ENCODE results near the gene DOC2A.

Gene DOC2A

DNA sequence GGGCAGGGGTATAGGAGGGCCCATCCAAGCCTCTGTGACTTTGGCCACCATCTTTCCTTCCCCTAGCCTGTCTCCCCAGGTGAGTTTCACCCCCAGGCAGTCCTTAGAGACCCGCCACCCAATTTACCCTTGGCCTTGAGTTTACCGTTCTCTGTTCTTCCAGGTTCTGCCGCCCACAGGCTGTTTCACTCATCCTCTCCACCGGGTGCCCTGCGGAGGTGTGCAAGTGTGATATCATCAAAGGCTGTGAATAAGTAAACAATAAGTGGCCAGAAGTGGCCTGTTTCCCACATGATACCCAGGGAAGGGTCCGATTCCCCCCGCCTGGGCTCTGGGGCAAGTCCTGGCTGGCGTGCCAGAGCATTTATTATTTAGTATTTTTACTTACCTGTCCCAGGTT lies 35.4 kb upstream of the DOC2A start (continued):
- peak; percentile 69 for TF ChIP-seq ZFHX2 (tag by site-specific recombination; conservative IDR thresholded peaks at IDR 0.05)
- TF ChIP-seq, protein P1, sequence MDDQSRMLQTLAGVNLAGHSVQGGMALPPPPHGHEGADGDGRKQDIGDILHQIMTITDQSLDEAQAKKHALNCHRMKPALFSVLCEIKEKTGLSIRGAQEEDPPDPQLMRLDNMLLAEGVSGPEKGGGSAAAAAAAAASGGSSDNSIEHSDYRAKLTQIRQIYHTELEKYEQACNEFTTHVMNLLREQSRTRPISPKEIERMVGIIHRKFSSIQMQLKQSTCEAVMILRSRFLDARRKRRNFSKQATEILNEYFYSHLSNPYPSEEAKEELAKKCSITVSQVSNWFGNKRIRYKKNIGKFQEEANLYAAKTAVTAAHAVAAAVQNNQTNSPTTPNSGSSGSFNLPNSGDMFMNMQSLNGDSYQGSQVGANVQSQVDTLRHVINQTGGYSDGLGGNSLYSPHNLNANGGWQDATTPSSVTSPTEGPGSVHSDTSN (CRISPR knock-in tag; IDR thresholded peaks at IDR 0.05): no peak
- TF ChIP-seq, protein P2, sequence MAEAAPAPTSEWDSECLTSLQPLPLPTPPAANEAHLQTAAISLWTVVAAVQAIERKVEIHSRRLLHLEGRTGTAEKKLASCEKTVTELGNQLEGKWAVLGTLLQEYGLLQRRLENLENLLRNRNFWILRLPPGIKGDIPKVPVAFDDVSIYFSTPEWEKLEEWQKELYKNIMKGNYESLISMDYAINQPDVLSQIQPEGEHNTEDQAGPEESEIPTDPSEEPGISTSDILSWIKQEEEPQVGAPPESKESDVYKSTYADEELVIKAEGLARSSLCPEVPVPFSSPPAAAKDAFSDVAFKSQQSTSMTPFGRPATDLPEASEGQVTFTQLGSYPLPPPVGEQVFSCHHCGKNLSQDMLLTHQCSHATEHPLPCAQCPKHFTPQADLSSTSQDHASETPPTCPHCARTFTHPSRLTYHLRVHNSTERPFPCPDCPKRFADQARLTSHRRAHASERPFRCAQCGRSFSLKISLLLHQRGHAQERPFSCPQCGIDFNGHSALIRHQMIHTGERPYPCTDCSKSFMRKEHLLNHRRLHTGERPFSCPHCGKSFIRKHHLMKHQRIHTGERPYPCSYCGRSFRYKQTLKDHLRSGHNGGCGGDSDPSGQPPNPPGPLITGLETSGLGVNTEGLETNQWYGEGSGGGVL (tag by site-specific recombination; IDR thresholded peaks at IDR 0.05): no peak
- TF ChIP-seq EGR2 (tag by site-specific recombination; IDR thresholded peaks at IDR 0.05; ENCODE audit: low read depth): peak; percentile 72; the same call in 1 of the 2 replicates
- TF ChIP-seq PRDM4 (tag by site-specific recombination; IDR thresholded peaks at IDR 0.05): no peak
- TF ChIP-seq ZFP69B (tag by site-specific recombination; IDR thresholded peaks at IDR 0.05): no peak
- no peak for TF ChIP-seq GLI4 (tag by site-specific recombination; IDR thresholded peaks at IDR 0.05)
- no peak for TF ChIP-seq ZNF140 (tag by site-specific recombination; IDR thresholded peaks at IDR 0.05)

DNA sequence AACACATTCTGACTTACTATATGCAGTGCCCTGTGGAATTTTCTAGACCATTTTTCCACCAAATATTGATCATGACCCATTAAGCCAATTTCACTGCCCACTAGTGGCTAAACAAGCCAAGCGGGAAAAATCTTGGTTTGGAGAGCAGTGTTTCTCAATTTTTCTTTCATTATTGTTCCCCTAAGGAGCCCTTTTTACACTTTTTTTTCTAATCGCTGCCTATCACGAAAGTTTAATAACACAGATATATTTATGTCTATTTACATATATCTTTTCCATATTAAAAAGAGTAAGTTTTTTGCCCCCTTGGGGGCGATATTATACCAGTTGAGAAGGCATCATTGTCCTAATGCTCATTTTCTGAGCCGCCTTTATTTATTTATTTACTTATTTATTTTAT lies 31.0 kb upstream of the DOC2A start:
- no peak overlapping the region for H3K4me3 ChIP-seq (ENCODE audit: low read depth, low read length)
- CTCF ChIA-PET: interaction anchor here (0.6 to 2.8 kb wide), 6 partner anchors 10 to 502 kb away, joined by 3 to 12 read pairs (median 4); partner anchors contain the start of genes DCTPP1 and PPP4C

More for the DNA sequence above, 31.0 kb upstream of the DOC2A start:
- Histone ChIP-seq H3K9me3 (ENCODE audit: control insufficient read depth, insufficient read depth, low read depth, low read length) (no peaks in the 10 kb centered on the region), H3K4me1 (ENCODE audit: control insufficient read depth, insufficient read depth, low read length) (no peaks in the 10 kb centered on the region), H3K27ac (ENCODE audit: extremely low read depth, low read depth, low read length) (no peak overlapping the region), H3K36me3 (ENCODE audit: control insufficient read depth in 2 of 2, insufficient read depth in 1 of 2, low read length in 2 of 2) (no peaks in the 10 kb centered on the region)
- TF ChIP-seq ZBTB11 (tag by site-specific recombination; conservative IDR thresholded peaks at IDR 0.05; ENCODE audit: low read depth): 0 out of 2 replicates have a peak, but pooled peaks have one; percentile 18
- peak; percentile 62 for TF ChIP-seq ZNF654 (tag by site-specific recombination; IDR thresholded peaks at IDR 0.05; ENCODE audit: low read depth)
- TF ChIP-seq ZNF513 (tag by site-specific recombination; IDR thresholded peaks at IDR 0.05): no peak
- TF ChIP-seq IKZF3 (tag by site-specific recombination; IDR thresholded peaks at IDR 0.05): no peak
- TF ChIP-seq CTCF (tag by site-specific recombination; IDR thresholded peaks at IDR 0.05): peak; percentile 78
- POLR2A ChIA-PET: interaction anchor here (1.0 kb wide), 1 partner anchor 24 kb away, joined by 3 read pairs; the partner anchor contains the start of gene ALDOA
